Psoas muscle (tissue), 8 donors: Measurements from ENCODE around the gene GOT1. TPM values are rescaled to one million over a fixed set of nuclear protein-coding genes. Genes with fewer than 3 reads are reported as not detected.

ENCODE experiments used
- ATAC-seq, 4 donors: fragments of 200-7000 bp; cut with Tn5 transposase; one replicate each; pipeline ENCODE4 v1.9.1; 2020; ENCODE audit warnings: moderate library complexity in 3 of 4, mild to moderate bottlenecking in 2 of 4
- DNase-seq, 2 donors: peaks; one replicate each; pipeline ENCODE4 v3.0.0-alpha.2; 2020
- H3K27ac ChIP-seq: fragments of 200-600 bp; one replicate; pipeline ENCODE4 v1.8.0; 2022
- H3K27me3 ChIP-seq, 3 donors: fragments of 200-600 bp in 1 of 3; one replicate each; pipeline versions ENCODE4 v1.6.1 to v1.8.0; 2013 to 2022; ENCODE audit warnings: low read length in 2 of 3, mild to moderate bottlenecking in 2 of 3, moderate library complexity in 1 of 3; ENCODE audit not compliant: insufficient read depth in 3 of 3
- H3K36me3 ChIP-seq, 2 donors: fragments of 200-600 bp in 1 of 2; one replicate each; pipeline versions ENCODE4 v1.6.1 to v1.8.0; 2013 to 2022; ENCODE audit warnings: low read depth in 1 of 2, mild to moderate bottlenecking in 1 of 2, moderate library complexity in 1 of 2; ENCODE audit not compliant: insufficient read depth in 1 of 2
- H3K4me1 ChIP-seq: fragments of 200-600 bp; one replicate; pipeline ENCODE4 v1.8.0; 2022
- H3K4me3 ChIP-seq: fragments of 200-600 bp; one replicate; pipeline ENCODE4 v1.8.0; 2022; ENCODE audit warnings: mild to moderate bottlenecking
- H3K9me3 ChIP-seq: fragments of 200-600 bp; one replicate; pipeline ENCODE4 v1.8.0; 2022
- WGBS, 3 donors: extraction: QIAGEN DNeasy Blood & Tissue Kit; methylation state at CpG; one replicate each; pipeline versions ENCODE4 v1.1.6 to v1.1.7; 2013; 5-methylcytosine and 5-hydroxymethylcytosine counted together
- intact Hi-C, 2 donors: fragments of 100-400 bp; cut with DNase I; formaldehyde crosslinking; loops; one replicate each; pipeline versions ENCODE4 v1.11.0 to v1.14.2; 2022
- polyA plus RNA-seq, 3 donors: library from polyadenylated mRNA; stranded (reverse); fragments of 200-250 nt; gene quantifications; one replicate each; pipeline ENCODE4 v1.2.3, GENCODE V29; 2013
- total RNA-seq, 4 donors: library from RNA; stranded (reverse); fragmentation: NEBNext Ultra II Directional in 2 of 4; extraction: Animal tissue kit (Norgen Biotek cat#: 25700) in 2 of 4; gene quantifications; one replicate each; pipeline versions ENCODE4 v1.2.1 to v1.2.4, GENCODE V29; 2021 to 2023
- TF ChIP-seq, protein P1 (sequence below): fragments of 200-600 bp; IDR thresholded peaks from one replicate; pipeline ENCODE4 v1.8.0; 2022; ENCODE audit warnings: antibody characterized with exemption
- donor health status: healthy with polysubstance abuse.
- donor health status: DM: no; HTN: no; CAD: no; lungs with moderate emphysema.
- donor health status: Bipolar disorder and iron deficiency.
- donor health status: healthy.
- donor health status: DM: yes; HTN: yes; CAD: no.
- donor health status: DM: no; HTN: no; CAD: no.
- donor health status: DM: no; HTN: no; CAD: no.
- donor health status: DM: yes; HTN: yes; CAD: no.

The GOT1 gene
- total and polyA plus RNA-seq, 7 donors: 87.7 to 381 (median 208) TPM

DNA sequence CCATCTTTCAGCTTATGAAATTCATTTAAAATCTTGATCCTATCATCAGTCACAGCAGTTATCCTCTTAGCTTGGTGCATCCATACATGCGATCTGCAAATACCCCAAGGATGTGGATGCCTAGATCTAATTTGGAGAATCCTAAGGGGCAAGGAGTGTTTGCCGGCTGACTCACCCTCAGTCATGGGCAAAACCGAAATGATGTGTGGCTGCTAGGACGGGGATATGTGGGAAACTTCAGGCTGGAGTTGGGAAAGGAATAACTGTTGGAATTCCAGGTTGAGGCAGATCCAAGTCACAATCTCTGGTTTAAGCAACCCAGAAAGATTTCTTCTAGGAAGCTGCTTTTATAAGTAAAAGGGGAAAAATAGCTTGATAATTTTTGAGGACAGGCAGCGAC lies 19.7 kb upstream of the GOT1 start:
- ATAC-seq: no peak
- intact Hi-C loops: no loop called here
- H3K4me3 ChIP-seq: no peak overlapping the region
- 65 to 72% (median 68%) methylated on average over 5 of the region's 5 CpGs for WGBS, 3 donors
- peaks cover 0 to 10% (median 4%) of the 10 kb centered on the region in 3 donors for H3K27me3 ChIP-seq
- TF ChIP-seq, protein P1, sequence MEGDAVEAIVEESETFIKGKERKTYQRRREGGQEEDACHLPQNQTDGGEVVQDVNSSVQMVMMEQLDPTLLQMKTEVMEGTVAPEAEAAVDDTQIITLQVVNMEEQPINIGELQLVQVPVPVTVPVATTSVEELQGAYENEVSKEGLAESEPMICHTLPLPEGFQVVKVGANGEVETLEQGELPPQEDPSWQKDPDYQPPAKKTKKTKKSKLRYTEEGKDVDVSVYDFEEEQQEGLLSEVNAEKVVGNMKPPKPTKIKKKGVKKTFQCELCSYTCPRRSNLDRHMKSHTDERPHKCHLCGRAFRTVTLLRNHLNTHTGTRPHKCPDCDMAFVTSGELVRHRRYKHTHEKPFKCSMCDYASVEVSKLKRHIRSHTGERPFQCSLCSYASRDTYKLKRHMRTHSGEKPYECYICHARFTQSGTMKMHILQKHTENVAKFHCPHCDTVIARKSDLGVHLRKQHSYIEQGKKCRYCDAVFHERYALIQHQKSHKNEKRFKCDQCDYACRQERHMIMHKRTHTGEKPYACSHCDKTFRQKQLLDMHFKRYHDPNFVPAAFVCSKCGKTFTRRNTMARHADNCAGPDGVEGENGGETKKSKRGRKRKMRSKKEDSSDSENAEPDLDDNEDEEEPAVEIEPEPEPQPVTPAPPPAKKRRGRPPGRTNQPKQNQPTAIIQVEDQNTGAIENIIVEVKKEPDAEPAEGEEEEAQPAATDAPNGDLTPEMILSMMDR: no peak
- no peak for DNase-seq
- H3K36me3 ChIP-seq: no peaks in the 10 kb centered on the region
- H3K9me3 ChIP-seq: no peaks in the 10 kb centered on the region
- H3K4me1 ChIP-seq: no peaks in the 10 kb centered on the region
- no peak overlapping the region for H3K27ac ChIP-seq

DNA sequence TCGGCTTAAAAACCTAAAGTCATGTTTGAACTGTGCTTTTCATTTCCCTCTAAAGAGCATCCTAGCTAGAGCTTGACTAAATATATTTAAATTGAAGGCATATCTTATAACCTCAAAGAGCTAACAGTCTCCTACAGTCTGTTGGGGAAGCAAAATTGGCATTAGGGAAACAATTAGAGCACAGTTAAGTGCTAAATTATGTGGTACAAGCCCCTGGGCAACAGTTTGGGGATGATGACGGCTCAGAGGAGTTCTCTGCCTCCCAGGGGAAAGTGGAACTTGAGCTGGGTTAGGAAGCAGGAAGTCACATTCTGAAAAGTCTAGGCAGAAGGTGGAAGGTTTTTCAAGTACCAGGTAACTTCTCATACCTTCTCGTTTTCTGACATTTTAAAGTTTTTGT lies 18.6 kb upstream of the GOT1 start:
- TF ChIP-seq, protein P1: no peak
- WGBS, 3 donors: 65 to 73% (median 66%) methylated on average over 3 of the region's 3 CpGs
- no peak overlapping the region for H3K4me3 ChIP-seq
- no peaks in the 10 kb centered on the region for H3K36me3 ChIP-seq
- no peak for DNase-seq
- H3K9me3 ChIP-seq: no peaks in the 10 kb centered on the region
- intact Hi-C loops: no loop called here
- H3K4me1 ChIP-seq: peaks cover 5% of the 10 kb centered on the region
- H3K27me3 ChIP-seq: peaks cover 0 to 10% (median 4%) of the 10 kb centered on the region in 3 donors
- no peak overlapping the region for H3K27ac ChIP-seq
- ATAC-seq: no peak

DNA sequence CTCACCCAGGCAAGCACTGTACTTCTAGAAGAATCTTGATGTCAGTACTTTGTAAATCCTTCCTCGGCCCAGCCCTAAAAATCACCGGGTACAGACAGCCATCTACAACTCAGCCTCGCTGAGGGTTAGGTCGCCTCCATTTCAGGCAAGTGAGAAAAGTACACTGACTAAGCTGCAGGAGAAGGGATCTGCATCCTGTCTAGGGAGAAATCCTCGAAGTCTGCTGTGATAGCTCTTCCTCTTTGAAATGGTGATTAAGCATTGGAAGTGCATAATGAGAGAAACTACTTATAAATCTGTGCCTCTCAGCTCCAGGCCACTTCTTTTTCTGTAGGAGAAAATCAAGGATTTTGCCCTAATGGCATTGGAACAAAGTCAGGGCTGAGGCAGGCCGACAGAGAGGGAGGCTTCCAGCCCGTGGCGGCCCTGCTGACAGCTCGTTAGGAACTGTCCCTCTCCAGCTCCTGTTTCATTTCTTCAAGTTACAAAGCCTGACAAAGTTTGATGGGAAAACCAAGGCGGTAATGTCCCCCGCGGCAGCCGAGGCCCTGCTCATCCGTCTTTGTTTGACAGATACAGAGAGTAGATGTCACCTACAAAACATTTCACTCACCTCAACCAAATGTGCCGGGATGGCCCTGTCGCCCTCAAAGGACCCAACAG lies 14.1 kb upstream of the GOT1 start:
- Histone ChIP-seq H3K4me3 (no peak overlapping the region), H3K4me1 (peaks cover 5% of the 10 kb centered on the region), H3K27ac (no peak overlapping the region), H3K36me3 (no peaks in the 10 kb centered on the region), H3K9me3 (no peaks in the 10 kb centered on the region), H3K27me3 (no peaks in the 10 kb centered on the region)
- 35 to 38% (median 36%) methylated on average over 16 of the region's 16 CpGs for WGBS, 3 donors
- TF ChIP-seq, protein P1: no peak
- ATAC-seq (peak in 1 of 4 donors; percentile 42), DNase-seq (no peak)
- intact Hi-C loops: no loop called here

DNA sequence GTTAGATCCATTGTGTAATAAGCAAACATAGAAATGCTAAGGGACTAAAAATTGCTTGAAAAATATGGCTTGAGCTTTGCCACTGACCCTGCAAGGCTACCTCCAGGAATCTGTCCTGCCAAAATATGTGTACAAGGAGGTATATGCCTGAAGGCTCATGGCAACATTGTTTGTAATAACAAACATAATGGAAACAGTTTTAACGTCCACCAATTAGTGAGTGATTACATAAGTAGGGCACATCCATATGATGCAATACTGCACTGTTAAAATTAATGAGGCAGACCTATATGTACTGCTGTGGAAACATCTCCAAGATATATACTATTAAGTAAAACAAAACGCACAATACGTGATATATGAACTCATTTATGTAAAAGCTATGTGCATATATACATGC lies 13.1 kb upstream of the GOT1 start:
- 75 to 84% (median 77%) methylated on average over 3 of the region's 3 CpGs for WGBS, 3 donors
- intact Hi-C loops: no loop called here
- no peak for ATAC-seq

More for the DNA sequence above, 13.1 kb upstream of the GOT1 start:
- TF ChIP-seq, protein P1: no peak
- Histone ChIP-seq H3K4me3 (no peak overlapping the region), H3K27me3 (no peaks in the 10 kb centered on the region), H3K27ac (no peak overlapping the region), H3K4me1 (peaks cover 5% of the 10 kb centered on the region), H3K36me3 (no peaks in the 10 kb centered on the region), H3K9me3 (no peaks in the 10 kb centered on the region)
- no peak for DNase-seq
